NCI-H2196 treated with DMSO at 0.1 percent for 48 hours (cell line): ENCODE data around the gene BBS4.
"Not testable (repeated sequence)": the region's sequence is repeated elsewhere in the genome, so short reads cannot be mapped to it uniquely, and the experiment has no call there.

Experiments
- DNase-seq: peaks from one replicate; lab custom pipeline; 2025; ENCODE audit not compliant: unreplicated experiment; lab: John Stamatoyannopoulos, UW

BBS4 gene, protein sequence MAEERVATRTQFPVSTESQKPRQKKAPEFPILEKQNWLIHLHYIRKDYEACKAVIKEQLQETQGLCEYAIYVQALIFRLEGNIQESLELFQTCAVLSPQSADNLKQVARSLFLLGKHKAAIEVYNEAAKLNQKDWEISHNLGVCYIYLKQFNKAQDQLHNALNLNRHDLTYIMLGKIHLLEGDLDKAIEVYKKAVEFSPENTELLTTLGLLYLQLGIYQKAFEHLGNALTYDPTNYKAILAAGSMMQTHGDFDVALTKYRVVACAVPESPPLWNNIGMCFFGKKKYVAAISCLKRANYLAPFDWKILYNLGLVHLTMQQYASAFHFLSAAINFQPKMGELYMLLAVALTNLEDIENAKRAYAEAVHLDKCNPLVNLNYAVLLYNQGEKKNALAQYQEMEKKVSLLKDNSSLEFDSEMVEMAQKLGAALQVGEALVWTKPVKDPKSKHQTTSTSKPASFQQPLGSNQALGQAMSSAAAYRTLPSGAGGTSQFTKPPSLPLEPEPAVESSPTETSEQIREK

DNA sequence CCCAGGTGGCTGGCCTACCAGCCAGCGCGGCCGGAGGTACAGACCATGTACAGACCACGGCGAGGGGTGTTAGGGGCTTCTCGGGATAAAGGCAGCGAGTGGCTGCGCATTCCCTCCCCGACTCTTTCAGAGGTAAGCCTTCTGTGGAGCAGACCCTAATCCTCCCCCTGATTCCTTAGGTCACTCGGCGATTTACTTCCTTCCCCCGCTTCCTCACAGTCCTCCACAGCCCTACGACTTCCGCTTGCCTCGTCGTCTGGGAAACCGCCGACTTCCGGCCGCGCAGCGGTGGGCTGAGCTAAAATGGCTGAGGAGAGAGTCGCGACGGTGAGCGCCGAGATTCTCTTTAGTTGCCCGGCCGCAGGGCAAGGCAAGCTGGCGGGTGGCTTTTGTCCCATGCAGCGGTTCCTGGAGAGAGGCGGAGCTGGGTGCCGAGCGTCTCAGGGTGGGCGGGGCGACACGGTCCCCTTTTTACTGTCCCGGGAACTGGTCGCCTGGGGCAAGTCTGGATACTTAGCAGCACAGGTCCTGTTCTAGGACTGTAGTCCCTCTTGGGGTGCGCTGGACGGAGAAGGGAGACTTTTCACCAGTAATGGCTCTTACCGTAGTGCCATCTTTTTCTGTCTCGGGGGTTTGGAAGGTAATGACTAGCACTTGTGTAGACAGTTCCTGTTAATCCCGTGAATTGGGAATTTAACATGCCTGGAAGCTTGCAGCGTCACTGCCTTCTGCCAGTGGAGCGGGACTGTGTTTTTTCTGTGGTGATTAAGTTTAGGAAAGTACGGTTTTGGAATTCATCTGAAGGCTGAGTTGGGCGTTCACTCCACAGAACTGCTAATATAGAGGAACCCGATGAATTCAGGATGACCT, at the start of gene BBS4, which contains the start of gene HIGD2B:
Gene BBS4 (plus strand): TSS at position 283 of the 870 bp plus-strand sequence. CDS start 21 bp downstream, at position 304.
Gene HIGD2B (minus strand): TSS at position 258 of the 870 bp plus-strand sequence. CDS start 9,808 bp downstream, outside the sequence.
- DNase-seq: no peak

DNA sequence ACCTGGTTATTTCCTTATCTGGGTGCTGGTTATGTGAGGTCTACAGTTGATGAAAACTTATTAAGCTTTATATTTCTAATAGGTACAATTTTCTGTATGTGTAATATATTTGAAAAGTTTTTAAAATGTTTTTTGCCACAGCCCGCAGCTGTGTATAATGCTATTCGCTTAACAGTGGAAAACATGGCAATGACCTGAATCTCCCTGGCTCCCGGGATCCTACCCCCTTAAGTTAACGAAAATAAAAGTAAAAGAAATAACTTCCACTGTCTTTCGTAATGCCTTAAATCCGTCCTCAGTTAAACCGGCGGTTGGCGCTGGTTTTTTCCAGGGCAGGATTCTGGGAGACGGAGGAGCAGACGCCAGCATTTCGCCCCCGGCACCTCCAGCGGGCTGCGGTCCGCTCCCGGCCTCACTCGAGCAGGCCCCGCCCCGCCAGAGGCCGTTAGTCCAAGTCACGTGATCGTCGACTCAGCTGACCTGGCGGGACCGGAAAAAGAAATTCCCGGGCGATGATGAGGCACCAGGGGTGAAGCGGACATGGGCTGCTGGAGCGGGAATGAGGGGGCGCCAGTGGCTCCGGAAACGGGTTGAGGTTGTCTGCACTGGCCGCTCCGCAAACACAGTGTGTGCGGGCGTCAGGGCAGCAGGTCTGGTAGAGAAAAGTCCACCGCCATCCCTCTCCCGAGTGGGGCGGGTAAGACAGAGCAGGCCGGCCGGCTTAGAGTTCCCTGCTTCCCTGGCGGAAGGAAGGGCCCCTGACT, 49.3 kb upstream of the BBS4 start:
- DNase-seq: not testable (repeated sequence)

DNA sequence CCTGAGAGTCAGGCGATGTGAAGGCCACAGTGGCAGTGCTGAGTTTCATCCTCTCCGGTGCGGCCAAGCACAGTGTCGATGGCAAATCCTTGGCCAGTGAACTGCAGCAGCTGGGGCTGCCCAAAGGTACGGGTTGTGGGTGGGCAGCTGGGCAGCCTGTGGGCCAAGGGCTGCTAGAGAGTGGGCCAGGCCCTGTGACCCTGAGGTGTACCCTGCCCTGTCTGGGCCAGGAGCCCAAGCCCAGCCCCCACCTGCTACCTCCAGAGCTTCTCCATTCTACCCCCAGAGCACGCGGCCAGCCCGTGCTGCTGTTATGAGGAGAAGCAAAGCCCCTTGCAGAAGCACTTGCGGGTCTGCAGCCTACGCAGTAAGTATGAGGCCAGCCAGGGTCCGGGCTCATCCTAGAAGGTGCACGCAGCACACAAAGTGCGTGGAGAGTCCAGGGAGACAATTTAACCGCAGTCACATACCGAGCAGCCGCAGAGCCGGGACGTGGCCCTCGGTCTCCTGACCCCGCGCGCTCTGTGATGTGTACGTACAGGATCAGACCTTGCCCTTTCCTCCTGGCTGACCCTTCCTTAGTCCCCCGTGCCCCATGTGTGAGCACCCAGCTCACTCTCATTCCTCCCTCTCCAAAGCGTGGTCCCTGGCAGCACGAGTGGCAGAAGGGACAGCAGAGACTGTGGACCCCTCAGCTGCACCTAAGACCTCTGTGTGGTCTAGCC, 46.1 kb upstream of the BBS4 start:
- not testable (repeated sequence) for DNase-seq

DNA sequence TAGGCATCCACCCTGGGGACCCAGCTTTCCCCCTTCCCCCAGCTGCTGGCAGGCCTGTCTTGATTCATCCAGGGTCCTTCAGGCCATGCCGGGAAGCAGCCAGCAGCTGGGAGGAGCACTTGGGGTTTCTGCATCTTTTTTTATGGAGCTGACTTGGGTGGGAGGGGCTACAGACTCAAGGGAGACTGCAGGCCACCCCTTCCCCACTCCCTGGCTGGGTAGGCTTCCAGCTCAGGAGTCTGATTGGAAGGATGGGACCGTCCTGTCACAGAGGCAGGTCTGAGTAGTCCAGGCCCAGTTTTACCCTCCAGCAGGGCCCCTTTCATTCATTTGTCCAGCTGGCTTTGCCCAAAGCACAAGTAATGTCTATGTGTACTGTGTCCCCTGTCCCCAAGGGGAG, 43.7 kb upstream of the BBS4 start:
- not testable (repeated sequence) for DNase-seq

DNA sequence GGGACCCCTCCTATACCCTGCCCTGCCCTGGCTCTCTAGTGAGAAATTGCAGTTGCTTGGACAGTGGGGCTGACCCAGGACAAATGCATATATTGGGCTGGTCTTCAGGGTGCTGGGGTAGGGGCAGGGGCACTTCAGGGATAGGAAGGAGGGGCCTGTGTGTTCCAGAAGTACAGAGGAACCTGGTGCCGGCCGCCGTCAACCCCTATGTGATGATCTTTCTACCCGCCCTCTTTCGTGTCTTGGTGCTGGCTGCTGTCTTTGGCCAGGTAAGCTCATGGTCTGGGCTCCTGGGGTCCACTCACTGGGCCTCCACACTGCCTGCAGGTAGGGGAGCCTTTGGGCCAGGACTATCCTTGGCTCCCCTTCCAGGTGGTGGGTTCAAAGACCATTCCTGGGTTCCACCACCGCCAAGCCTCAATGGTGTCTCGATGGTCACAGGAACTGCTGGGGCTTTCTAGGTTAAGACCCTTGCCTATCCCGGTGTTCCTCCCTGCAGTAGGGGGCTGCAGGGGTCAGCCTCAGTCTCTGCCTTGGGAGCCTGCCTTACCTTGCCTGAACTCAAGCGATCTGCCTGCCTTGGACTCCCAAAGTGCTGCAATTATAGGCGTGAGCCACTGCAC, 37.3 kb upstream of the BBS4 start:
- not testable (repeated sequence) for DNase-seq

DNA sequence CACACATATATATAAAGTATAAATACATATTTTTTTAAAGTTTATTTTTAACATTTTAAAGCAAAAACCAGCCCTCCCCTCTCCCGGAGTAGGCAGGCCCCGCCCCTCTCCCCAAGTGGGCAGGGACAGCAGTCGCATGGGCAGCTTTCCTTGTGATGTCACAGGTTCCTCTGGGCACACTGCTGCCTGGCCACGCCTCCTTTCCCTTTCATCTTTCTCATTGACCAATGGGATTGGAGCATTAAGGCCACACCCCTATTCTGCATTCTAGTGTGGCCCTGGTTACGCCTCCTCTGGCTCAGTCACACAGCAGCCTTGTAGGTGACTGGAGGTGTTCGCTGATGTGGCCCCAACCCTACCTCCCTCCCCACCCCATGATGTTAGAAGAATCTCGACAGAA, 31.6 kb upstream of the BBS4 start, which contains the start of gene GOLGA6B:
Gene GOLGA6B (plus strand): TSS at position 301 of the 400 bp plus-strand sequence. CDS start 41 bp downstream, at position 342.
- DNase-seq: not testable (repeated sequence)

DNA sequence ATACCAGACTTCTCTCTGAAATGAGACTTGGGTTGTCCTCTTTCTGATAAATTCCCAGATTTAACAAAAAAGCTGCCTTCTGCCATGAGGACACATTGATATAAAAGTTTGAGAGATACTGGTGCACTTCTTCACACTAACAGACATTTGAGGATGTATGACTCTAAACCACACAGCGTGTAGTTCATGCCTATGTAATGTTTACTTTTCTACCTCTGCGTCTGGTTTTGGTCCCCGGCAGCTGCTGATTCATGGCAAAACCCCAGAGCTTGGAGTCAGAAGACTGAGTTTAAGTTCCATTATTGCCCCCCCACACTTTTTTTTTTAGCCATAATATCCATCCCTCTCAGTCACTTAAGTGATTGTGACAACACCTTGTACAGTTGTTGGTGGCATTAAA, 30.0 kb upstream of the BBS4 start:
- DNase-seq: not testable (repeated sequence)

DNA sequence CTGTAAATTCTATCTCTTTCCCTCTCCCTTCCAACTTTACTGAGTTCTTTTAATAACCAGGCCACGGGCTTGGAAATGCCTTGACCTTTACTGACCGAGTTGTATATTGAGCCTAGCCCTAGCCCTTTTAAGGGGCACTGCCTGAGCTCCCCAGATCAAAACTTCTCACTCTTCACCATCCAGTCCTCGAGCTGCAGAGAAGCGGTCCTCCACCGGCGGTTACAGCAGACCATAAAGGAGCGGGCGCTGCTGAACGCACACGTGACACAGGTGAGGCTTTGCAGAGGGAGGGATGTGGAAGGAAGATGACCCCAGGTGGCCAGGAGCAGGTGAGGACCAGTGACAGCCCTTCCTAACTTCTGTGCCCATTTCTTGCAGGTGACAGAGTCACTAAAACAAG, 24.9 kb upstream of the BBS4 start:
- DNase-seq: not testable (repeated sequence)

DNA sequence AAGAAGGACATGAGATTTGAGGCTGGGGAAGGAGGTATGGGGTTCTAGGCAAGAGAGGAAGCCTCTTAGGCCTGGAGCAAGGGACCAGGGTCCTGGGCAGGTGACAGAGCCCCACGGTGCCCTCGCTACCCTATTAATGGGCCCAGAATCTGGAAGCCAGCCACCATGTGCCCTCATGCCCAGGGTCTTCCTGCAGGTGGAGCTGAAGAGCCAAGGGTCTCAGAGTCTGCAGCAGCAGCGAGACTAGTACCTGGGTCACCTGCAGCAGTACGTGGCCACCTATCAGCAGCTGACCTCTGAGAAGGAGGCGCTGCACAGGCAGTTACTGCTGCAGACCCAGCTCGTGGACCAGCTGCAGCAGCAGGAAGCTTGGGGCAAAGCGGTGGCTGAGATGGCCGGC, 22.1 kb upstream of the BBS4 start:
- not testable (repeated sequence) for DNase-seq

DNA sequence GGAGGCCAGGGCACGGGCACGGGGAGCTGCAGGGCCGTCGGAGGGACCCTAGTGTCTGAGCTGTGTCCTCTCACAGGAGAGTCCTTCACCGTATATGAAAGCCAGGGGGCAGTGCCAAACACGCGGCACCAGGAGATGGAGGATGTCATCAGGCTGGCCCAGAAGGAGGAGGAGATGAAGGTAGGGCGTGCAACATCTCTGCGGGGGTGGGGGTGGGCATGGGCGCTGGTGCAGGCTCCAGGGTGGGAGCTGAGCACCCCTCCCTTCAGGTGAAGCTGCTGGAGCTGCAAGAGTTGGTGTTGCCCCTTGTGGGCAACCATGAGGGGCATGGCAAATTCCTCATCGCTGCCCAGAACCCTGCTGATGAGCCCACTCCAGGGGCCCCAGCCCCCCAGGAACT, 20.3 kb upstream of the BBS4 start:
- DNase-seq: not testable (repeated sequence)

DNA sequence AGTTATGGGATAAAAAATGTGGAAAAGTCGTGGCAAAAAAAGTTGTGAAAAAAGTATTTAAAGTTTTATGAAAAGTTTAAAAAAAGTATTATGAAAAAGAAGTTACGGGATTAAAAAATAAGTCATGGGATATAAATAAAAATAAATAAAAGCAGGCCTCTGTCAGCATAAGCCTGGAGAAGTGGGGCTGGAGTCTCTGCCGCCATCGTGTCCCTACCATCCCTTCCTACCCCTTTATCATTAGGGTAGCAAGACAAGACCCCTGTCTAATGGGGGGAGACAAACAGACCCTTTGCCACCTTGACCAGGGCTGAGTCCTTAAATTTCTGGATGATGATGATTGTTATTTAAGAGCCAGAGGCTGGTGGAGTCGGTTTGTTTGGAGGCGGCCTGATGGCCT, 16.2 kb upstream of the BBS4 start:
- DNase-seq: not testable (repeated sequence)

DNA sequence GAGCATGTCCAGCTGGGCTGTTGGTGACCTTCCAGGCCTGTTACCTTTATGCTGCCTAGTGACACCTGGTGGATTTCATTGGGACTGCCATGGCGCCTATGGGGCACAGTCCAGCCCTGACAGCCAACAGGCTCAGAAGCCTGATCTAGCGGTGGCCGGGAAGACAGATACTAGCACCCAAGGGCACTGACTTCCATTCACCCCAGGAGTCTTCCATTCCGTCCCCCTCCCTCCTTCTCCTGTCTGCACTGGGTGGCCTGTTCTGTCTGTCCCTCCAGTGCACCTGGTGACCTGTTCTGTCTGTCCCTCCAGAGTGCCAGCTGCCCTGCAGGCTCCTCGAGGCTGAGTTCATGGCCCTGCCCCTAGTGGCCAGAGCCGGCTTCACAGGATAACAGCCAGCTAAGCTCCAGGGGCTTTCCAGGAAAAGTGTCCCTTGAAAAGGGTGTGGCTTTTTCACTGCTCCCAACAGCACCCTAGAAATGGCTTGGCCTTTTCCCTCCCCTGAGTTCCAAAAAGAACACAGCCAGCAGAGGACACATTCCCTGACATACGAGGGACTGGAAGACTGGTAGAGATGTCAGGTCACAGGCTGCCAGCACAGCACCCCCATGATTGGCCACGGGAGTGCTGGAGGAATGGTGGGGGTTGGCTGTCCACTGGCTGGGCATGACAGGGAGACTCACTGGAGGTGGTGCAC, 15.2 kb upstream of the BBS4 start:
- DNase-seq: not testable (repeated sequence)

DNA sequence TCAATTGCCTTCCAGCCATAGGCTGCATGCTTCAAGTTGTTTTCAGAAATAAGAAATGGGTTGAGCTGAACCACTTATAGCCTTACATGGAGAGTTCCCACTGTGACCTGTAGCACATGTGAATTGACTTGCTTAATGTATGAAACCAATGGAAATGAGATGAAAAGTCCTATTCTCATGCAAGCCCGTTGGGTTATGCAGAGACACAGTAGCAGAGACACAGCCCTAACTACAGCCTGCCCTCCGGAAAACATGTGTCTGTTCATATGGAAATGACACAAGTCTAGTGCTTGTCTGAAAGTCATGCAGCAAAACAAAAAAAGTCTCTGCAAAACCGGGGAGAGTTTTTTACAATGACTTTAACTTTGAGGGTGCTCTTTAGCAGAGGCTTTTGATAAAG, 14.5 kb upstream of the BBS4 start:
- DNase-seq: no peak

DNA sequence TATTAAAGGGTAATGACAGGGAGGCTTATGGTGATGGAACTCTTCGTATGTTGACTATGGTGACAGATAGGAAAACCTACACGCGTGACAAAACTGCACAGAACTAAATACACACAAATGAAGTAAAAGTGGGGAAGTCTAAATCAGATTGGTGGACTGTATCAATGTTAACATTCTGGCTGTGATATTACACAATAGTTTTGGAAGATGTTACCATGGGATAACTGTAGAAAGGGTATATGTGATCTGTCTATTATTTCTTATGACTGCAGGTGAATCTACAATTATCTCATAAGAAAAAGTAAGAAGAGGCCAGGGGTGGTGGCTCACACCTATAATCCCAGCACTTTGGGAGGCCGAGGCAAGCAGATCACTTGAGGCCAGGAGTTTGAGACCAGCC, 9.2 kb upstream of the BBS4 start:
- DNase-seq: no peak

DNA sequence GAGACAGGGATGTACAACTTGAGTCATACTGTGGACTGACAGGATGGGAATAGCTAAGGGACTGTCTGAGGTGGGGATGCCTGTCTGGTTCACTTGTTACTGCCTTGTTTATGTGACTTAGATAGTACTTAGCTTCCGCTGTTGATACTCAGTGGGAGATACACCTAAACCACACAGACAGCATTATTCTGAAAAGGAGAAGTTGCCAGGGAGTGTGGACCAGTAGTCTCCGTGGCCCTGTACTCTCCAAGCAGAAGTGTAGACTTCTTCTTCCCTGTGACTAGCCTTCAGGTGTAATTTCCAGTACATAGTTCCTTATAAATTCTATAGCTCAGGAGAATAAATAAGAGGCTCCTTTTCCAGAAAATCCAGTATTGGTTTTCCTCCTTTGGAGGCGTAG, 5.1 kb upstream of the BBS4 start:
- no peak for DNase-seq

DNA sequence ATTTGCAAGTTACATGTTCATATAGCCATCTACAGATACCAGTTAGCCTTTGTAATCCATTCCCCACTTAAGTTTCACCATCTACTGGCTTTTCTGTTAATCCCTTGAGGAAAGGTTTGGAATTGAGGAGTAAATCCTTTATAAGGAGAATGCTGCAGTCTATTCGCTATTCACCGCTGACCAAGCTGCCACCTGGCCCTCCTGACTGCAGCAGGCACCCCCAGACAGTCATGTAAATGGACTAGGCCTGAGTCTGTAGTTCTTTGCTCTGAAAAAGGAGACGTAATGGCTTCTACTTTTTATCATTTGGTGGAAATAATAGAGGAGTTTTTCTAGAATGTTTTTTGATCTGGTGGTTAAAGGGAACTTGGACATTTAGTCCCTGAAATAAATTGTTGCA, 3.2 kb upstream of the BBS4 start:
- DNase-seq: no peak

DNA sequence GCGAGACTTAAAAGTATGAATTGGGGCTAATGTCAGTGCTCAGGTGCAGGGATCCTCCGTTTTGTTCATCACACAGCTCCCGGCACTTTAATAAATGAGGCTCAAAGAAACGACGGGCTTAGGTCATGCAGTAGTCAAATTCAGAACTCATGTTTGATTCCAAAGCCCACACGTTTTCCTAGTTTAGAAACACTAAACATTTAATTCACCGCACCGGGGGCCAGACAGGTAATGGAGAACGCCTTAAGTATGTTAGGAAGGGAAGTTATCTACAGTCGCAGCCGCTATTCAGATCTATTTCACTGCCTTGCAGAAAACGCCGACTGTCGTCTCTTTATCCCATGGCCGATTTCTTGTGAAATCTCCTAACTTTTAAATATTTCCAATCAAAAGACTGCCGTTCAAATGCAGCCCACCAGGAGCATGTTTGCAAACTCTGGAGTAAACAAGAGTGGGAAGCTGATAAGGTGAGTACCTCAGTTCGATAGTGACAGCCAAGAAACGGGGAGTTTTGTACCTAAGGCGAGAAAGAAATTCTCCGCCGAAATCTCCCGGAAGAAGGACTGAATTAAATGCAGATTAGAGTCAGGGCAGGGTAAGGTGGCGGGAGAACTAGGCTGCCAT, 594 bp upstream of the BBS4 start:
- DNase-seq: no peak

DNA sequence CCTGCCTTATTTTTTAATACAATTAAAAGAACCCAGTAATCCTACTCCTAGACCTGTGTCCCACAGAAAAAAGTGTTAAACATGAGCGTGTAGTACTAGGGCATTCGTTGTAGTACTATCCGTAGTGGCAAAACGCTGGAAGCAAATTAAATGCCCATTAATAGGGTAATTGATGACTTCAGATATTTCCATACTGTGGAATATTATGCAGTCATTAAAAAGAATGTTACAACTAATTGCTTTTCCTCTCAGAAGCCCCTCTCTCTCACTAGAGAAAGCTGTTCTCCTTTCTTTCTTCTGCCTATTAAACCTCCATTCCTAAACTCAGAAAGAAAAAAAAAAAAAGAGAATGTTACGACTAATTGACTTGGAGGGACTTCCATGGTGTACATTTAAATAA, 2.7 kb downstream of the BBS4 start:
- DNase-seq: no peak

DNA sequence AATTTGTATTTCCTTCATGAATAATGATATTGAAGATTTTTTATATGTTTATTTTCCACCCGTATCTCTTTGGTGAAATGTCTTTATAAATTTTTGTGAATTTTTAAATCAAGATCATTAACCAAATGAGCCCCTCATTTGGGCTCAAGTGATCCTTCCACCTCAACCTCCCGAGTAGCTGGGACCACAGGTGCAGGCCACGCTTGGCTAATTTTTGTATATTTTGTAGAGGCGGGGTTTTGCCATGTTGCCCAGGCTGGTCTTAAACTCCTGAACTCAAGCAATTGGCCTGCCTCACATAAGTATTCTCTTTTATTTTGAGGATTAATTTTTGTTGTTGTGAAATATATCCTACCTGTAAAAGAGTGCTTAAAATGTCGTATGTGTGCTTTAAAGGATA, 4.9 kb downstream of the BBS4 start:
- DNase-seq: no peak
